Measurements from ENCODE around the gene PRKAR1A. TPM values are rescaled to one million over a fixed set of nuclear protein-coding genes. Genes with fewer than 3 reads are reported as not detected.

PRKAR1A gene
- total and polyA plus RNA-seq, 10 donors = 36.2 to 392 (median 313) TPM

GRCh38 chr17:68592682-68593641, 80.7 kb downstream of the PRKAR1A start:
- no peak for DNase-seq
- TF ChIP-seq, protein P1, sequence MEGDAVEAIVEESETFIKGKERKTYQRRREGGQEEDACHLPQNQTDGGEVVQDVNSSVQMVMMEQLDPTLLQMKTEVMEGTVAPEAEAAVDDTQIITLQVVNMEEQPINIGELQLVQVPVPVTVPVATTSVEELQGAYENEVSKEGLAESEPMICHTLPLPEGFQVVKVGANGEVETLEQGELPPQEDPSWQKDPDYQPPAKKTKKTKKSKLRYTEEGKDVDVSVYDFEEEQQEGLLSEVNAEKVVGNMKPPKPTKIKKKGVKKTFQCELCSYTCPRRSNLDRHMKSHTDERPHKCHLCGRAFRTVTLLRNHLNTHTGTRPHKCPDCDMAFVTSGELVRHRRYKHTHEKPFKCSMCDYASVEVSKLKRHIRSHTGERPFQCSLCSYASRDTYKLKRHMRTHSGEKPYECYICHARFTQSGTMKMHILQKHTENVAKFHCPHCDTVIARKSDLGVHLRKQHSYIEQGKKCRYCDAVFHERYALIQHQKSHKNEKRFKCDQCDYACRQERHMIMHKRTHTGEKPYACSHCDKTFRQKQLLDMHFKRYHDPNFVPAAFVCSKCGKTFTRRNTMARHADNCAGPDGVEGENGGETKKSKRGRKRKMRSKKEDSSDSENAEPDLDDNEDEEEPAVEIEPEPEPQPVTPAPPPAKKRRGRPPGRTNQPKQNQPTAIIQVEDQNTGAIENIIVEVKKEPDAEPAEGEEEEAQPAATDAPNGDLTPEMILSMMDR (IDR thresholded peaks at IDR 0.05 in 8 of 11, conservative IDR thresholded peaks at IDR 0.05 in 3 of 11) = no peak
- TF ChIP-seq POLR2AphosphoS5 (IDR thresholded peaks at IDR 0.05) (no peak), POLR2A (IDR thresholded peaks at IDR 0.05) (no peak)
- Histone ChIP-seq H3K27ac (no peak overlapping the region), H3K9me3 (peaks cover 0 to 11% (median 2%) of the 10 kb centered on the region in 8 donors), H3K4me3 (no peak overlapping the region), H3K27me3 (replicated peaks in 1 of 7) (peaks cover 0 to 30% (median 0%) of the 10 kb centered on the region in 7 donors), H3K4me1 (peaks cover 0 to 36% (median 9%) of the 10 kb centered on the region in 6 donors), H3K36me3 (no peaks in the 10 kb centered on the region)
- WGBS, 5 donors = 77 to 91% (median 87%) methylated on average over 3 of the region's 3 CpGs
- intact Hi-C loops (cut with DNase I; ENCODE audit: low total_unique reads) = no loop called here

DNA sequence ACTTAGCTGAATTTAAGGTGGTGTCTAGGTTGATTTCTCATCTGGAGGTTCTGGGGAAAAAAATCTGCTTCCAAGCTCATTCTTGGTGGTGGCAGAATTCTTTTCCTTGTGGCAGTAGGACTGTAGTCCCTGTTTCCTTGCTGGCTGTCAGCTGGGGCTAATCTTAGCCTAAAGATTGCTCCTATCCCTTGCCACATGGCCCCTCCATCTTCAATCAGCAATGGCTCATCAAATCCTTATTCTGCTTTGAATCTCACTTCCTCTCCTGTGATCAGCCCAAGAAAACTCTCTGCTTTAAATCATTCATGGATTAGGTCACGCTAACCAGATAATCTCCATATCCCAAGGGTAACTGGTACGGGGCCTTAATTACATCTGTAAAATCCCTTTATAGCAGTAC, 82.3 kb downstream of the PRKAR1A start:
- DNase-seq = no peak
- no peak overlapping the region for H3K27ac ChIP-seq
- no peak overlapping the region for H3K4me3 ChIP-seq
- no peaks in the 10 kb centered on the region for H3K36me3 ChIP-seq
- H3K27me3 ChIP-seq (replicated peaks in 1 of 7) = peaks cover 0 to 45% (median 4%) of the 10 kb centered on the region in 7 donors
- peaks cover 0 to 50% (median 12%) of the 10 kb centered on the region in 6 donors for H3K4me1 ChIP-seq
- no peaks in the 10 kb centered on the region for H3K9me3 ChIP-seq
- intact Hi-C loops (cut with DNase I; ENCODE audit: low total_unique reads) = no loop called here
- 72 to 98% (median 93%) methylated on average over 2 of the region's 2 CpGs for WGBS, 5 donors
- TF ChIP-seq, protein P1 (IDR thresholded peaks at IDR 0.05 in 8 of 11, conservative IDR thresholded peaks at IDR 0.05 in 3 of 11) = no peak
- TF ChIP-seq POLR2A (IDR thresholded peaks at IDR 0.05) (no peak), POLR2AphosphoS5 (IDR thresholded peaks at IDR 0.05) (no peak)

DNA sequence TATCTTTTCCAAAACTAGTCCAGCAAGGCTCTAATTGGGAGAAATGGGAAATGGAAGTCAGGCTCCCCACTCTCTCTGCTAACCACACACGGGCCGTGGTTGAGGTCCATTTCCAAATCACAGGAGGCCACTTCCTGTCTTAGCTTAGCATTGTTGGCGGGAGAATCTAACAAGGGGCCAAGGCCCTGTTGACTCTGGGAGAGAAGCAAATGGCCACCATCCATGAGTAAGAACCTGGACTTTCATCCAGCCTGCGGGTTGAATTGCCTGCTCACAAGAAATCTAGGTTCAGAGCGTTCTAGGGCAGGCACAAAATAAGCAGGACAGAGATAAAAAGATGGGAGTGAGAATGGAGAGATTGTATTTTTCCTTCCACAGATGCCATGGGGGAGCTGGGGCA, 83.3 kb downstream of the PRKAR1A start:
- Histone ChIP-seq H3K36me3 (no peaks in the 10 kb centered on the region), H3K9me3 (no peaks in the 10 kb centered on the region), H3K4me3 (no peak overlapping the region), H3K27ac (peak overlapping the region in 1 of 8 donors; percentile 14), H3K4me1 (peaks cover 4 to 59% (median 21%) of the 10 kb centered on the region in 6 donors), H3K27me3 (replicated peaks in 1 of 7) (peaks cover 4 to 55% (median 13%) of the 10 kb centered on the region in 7 donors)
- TF ChIP-seq POLR2AphosphoS5 (IDR thresholded peaks at IDR 0.05) = no peak
- WGBS, 5 donors = 43 to 67% (median 51%) methylated on average over 5 of the region's 5 CpGs
- no peak for DNase-seq
- intact Hi-C loops (cut with DNase I; ENCODE audit: low total_unique reads) = no loop called here

DNA sequence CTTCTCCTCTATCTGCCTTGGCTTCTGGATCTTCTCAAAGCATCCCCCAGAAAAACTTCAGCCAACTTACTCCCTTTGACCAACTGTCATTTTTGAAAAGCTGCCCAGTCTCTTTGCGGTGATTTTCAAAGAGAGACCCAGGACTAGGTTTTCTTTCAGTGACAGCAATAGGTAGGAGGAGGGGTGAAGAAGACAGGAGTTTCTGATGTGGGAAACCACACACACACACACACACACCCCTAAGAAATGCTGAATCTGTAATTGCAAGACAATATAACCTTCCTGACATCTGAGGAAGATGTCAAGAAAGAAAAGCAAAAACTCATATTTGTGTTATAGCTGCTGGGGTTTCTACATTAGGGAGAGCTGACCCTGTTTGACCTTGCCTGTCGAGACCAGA, 83.8 kb downstream of the PRKAR1A start:
- no peaks in the 10 kb centered on the region for H3K9me3 ChIP-seq
- intact Hi-C loops (cut with DNase I; ENCODE audit: low total_unique reads) = no loop called here
- H3K4me1 ChIP-seq = peaks cover 6 to 64% (median 25%) of the 10 kb centered on the region in 6 donors
- H3K27ac ChIP-seq = no peak overlapping the region
- TF ChIP-seq, protein P1 (IDR thresholded peaks at IDR 0.05 in 8 of 11, conservative IDR thresholded peaks at IDR 0.05 in 3 of 11) = no peak
- no peak for TF ChIP-seq POLR2A (IDR thresholded peaks at IDR 0.05)
- TF ChIP-seq POLR2AphosphoS5 (IDR thresholded peaks at IDR 0.05) = no peak
- H3K27me3 ChIP-seq (replicated peaks in 1 of 7) = peaks cover 4 to 60% (median 16%) of the 10 kb centered on the region in 7 donors
- H3K36me3 ChIP-seq = no peaks in the 10 kb centered on the region
- WGBS, 5 donors = 56 to 72% (median 67%) methylated on average over 2 of the region's 2 CpGs
- DNase-seq = no peak
- H3K4me3 ChIP-seq = no peak overlapping the region
